ENCODE results near the gene MFSD11. TPM values are rescaled to one million over a fixed set of nuclear protein-coding genes. Genes with fewer than 3 reads are reported as not detected.
"Not testable (repeated sequence)": the region's sequence is repeated elsewhere in the genome, so short reads cannot be mapped to it uniquely, and the experiment has no call there.

Gene MFSD11
- total RNA-seq, 1 donor from 2014 or later = 31.1 TPM

- Mint-ChIP-seq H3K4me3 (ENCODE audit: unreplicated experiment) (no peak overlapping the region), H3K36me3 (ENCODE audit: low read depth) (peaks cover 34% of the 10 kb centered on the region), H3K27me3 (ENCODE audit: low read depth) (no peaks in the 10 kb centered on the region), H3K4me1 (ENCODE audit: low read depth) (peaks cover 15% of the 10 kb centered on the region), H3K9me3 (ENCODE audit: low read depth) (peaks cover 3% of the 10 kb centered on the region), H3K27ac (ENCODE audit: unreplicated experiment) (peak overlapping the region; percentile 58)
- no peak for TF ChIP-seq CTCF (IDR thresholded peaks at IDR 0.05)
- no peak for DNase-seq (ENCODE audit: low spot score)
Observed at GRCh38 chr17:76772842-76773525, 35.1 kb downstream of the MFSD11 start.

- peaks cover 15% of the 10 kb centered on the region for H3K4me1 Mint-ChIP-seq (ENCODE audit: low read depth)
- peaks cover 33% of the 10 kb centered on the region for H3K36me3 Mint-ChIP-seq (ENCODE audit: low read depth)
- H3K9me3 Mint-ChIP-seq (ENCODE audit: low read depth) = no peaks in the 10 kb centered on the region
- no peak overlapping the region for H3K27ac Mint-ChIP-seq (ENCODE audit: unreplicated experiment)
- no peak overlapping the region for H3K4me3 Mint-ChIP-seq (ENCODE audit: unreplicated experiment)
- no peak for DNase-seq (ENCODE audit: low spot score)
- TF ChIP-seq CTCF (IDR thresholded peaks at IDR 0.05) = no peak
- no peaks in the 10 kb centered on the region for H3K27me3 Mint-ChIP-seq (ENCODE audit: low read depth)
Observed at GRCh38 chr17:76775021-76775600, 37.2 kb downstream of the MFSD11 start.

GRCh38 chr17:76781056-76781982 lies 43.4 kb downstream of the MFSD11 start:
- no peak for DNase-seq (ENCODE audit: low spot score)
- Mint-ChIP-seq H3K4me3 (ENCODE audit: unreplicated experiment) (no peak overlapping the region), H3K36me3 (ENCODE audit: low read depth) (peaks cover 14% of the 10 kb centered on the region), H3K4me1 (ENCODE audit: low read depth) (no peaks in the 10 kb centered on the region), H3K27ac (ENCODE audit: unreplicated experiment) (no peak overlapping the region), H3K9me3 (ENCODE audit: low read depth) (no peaks in the 10 kb centered on the region), H3K27me3 (ENCODE audit: low read depth) (no peaks in the 10 kb centered on the region)
- peak; percentile 21 for TF ChIP-seq CTCF (IDR thresholded peaks at IDR 0.05)

GRCh38 chr17:76783146-76783545 lies 45.2 kb downstream of the MFSD11 start:
- no peaks in the 10 kb centered on the region for H3K4me1 Mint-ChIP-seq (ENCODE audit: low read depth)
- H3K36me3 Mint-ChIP-seq (ENCODE audit: low read depth) = peaks cover 9% of the 10 kb centered on the region
- H3K27me3 Mint-ChIP-seq (ENCODE audit: low read depth) = no peaks in the 10 kb centered on the region
- TF ChIP-seq CTCF (IDR thresholded peaks at IDR 0.05) = no peak
- H3K4me3 Mint-ChIP-seq (ENCODE audit: unreplicated experiment) = no peak overlapping the region
- DNase-seq (ENCODE audit: low spot score) = no peak
- no peak overlapping the region for H3K27ac Mint-ChIP-seq (ENCODE audit: unreplicated experiment)
- H3K9me3 Mint-ChIP-seq (ENCODE audit: low read depth) = no peaks in the 10 kb centered on the region

GRCh38 chr17:76784926-76785325 lies 47.0 kb downstream of the MFSD11 start:
- Mint-ChIP-seq H3K36me3 (ENCODE audit: low read depth) (peaks cover 5% of the 10 kb centered on the region), H3K4me1 (ENCODE audit: low read depth) (peaks cover 5% of the 10 kb centered on the region), H3K4me3 (ENCODE audit: unreplicated experiment) (no peak overlapping the region), H3K9me3 (ENCODE audit: low read depth) (no peaks in the 10 kb centered on the region), H3K27ac (ENCODE audit: unreplicated experiment) (no peak overlapping the region), H3K27me3 (ENCODE audit: low read depth) (no peaks in the 10 kb centered on the region)
- DNase-seq (ENCODE audit: low spot score) = no peak
- no peak for TF ChIP-seq CTCF (IDR thresholded peaks at IDR 0.05)

GRCh38 chr17:76787866-76788265 lies 49.9 kb downstream of the MFSD11 start:
- not testable (repeated sequence) for H3K9me3 Mint-ChIP-seq (ENCODE audit: low read depth); DNase-seq (ENCODE audit: low spot score); H3K4me3 Mint-ChIP-seq (ENCODE audit: unreplicated experiment); H3K27me3 Mint-ChIP-seq (ENCODE audit: low read depth); H3K36me3 Mint-ChIP-seq (ENCODE audit: low read depth); H3K27ac Mint-ChIP-seq (ENCODE audit: unreplicated experiment)
- peaks cover 16% of the 10 kb centered on the region for H3K4me1 Mint-ChIP-seq (ENCODE audit: low read depth)
